Kidney (tissue), 14 donors: ENCODE measurements around the gene GNAT2. TPM values are rescaled to one million over a fixed set of nuclear protein-coding genes. Genes with fewer than 3 reads are reported as not detected.
A peak's percentile ranks its signal among the peaks of the same experiment; 100 is the strongest.

ENCODE experiments used
- DNase-seq, 5 donors: peaks; one replicate each; pipeline ENCODE4 v3.0.0-alpha.2; 2013 to 2020
- FAIRE-seq: peaks from 2 replicates; lab custom pipeline; 2012; peaks lifted over from hg19 to GRCh38; lab: Jason Lieb, UNC
- H3K27ac ChIP-seq, 2 donors: one replicate each; pipeline ENCODE4 v1.7.0; 2013; ENCODE audit warnings: low read depth in 2 of 2, low read length in 2 of 2, inconsistent platforms in 1 of 2
- H3K27me3 ChIP-seq: one replicate; pipeline ENCODE4 v1.7.1; 2013; ENCODE audit warnings: low read length, inconsistent platforms; ENCODE audit not compliant: control insufficient read depth, insufficient read depth
- H3K36me3 ChIP-seq, 3 donors: one replicate each; pipeline versions ENCODE4 v1.7.0 to v1.7.1; 2013; ENCODE audit warnings: low read length in 3 of 3, control low read depth in 1 of 3, inconsistent platforms in 1 of 3; ENCODE audit not compliant: insufficient read depth in 3 of 3, control insufficient read depth in 2 of 3
- H3K4me1 ChIP-seq, 3 donors: one replicate each; pipeline versions ENCODE4 v1.7.0 to v1.7.1; 2013; ENCODE audit warnings: low read length in 3 of 3, inconsistent platforms in 1 of 3, low read depth in 1 of 3; ENCODE audit not compliant: control insufficient read depth in 2 of 3, insufficient read depth in 2 of 3
- H3K4me3 ChIP-seq, 3 donors: one replicate each; pipeline versions ENCODE4 v1.7.0 to v1.8.1; 2013; ENCODE audit warnings: low read length in 3 of 3, control low read depth in 1 of 3, inconsistent platforms in 1 of 3
- H3K9ac ChIP-seq, 3 donors: one replicate each; pipeline versions ENCODE4 v1.7.0 to v1.7.1; 2013; ENCODE audit warnings: low read length in 3 of 3, control low read depth in 1 of 3, inconsistent platforms in 1 of 3
- H3K9me3 ChIP-seq, 3 donors: one replicate each; pipeline versions ENCODE4 v1.7.0 to v1.7.1; 2013; ENCODE audit warnings: low read length in 3 of 3, control low read depth in 1 of 3, inconsistent platforms in 1 of 3; ENCODE audit not compliant: control insufficient read depth in 2 of 3, insufficient read depth in 1 of 3
- intact Hi-C: fragments of 100-400 bp; cut with DNase I; formaldehyde crosslinking; loops from one replicate; pipeline ENCODE4 v1.11.1; 2022
- polyA plus RNA-seq: library from polyadenylated mRNA; stranded (reverse); fragments of 350-450 nt; fragmentation: Illumina TruSeq; extraction: RNeasy Lipid Tissue Mini Kit (QIAGEN cat#74804); gene quantifications from one replicate; pipeline ENCODE4 v1.2.3, GENCODE V29; 2014; ENCODE audit warnings: low read depth, low replicate concordance; ENCODE audit not compliant: insufficient read depth
- total RNA-seq: library from RNA; stranded (reverse); fragmentation: NEBNext Ultra II Directional; extraction: Animal tissue kit (Norgen Biotek cat#: 25700); gene quantifications from one replicate; pipeline ENCODE4 v1.2.1, GENCODE V29; 2021
- TF ChIP-seq, protein P1 (sequence below): IDR thresholded peaks from 3 replicates; pipeline ENCODE4 v1.5.1; 2012; ENCODE audit warnings: mild to moderate bottlenecking, moderate library complexity, borderline replicate concordance; ENCODE audit not compliant: insufficient read depth; ENCODE audit errors: extremely low read depth
- donor health status: control.
- donor health status: control.
- donor health status: control.
- donor health status: control.
- donor health status: control.
- donor health status: DM: yes; HTN: yes; CAD: no.
- donor health status: Normal renal cell carcinoma (clear cell type).

Gene GNAT2
- total and polyA plus RNA-seq, 2 donors from 2014 or later = not detected

DNA sequence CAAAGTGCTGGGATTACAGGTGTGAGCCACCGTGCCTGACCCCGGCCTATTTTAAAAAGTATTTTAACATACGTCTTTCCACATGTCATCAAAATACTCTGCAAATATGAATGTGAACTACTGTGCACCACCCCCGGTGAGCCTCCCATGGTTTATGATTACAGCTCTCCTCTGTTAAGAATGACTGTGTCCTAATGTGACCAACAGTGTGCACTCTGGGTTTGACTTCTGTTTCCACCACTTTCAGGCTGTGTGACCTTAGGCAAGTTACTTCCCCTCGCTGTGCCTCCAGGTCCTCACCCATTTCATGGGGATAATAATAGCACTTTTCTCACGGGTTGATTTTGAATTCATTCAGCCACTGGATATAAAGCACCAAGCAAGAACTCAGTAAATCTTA lies 14.9 kb upstream of the GNAT2 start:
- H3K27ac ChIP-seq = no peak overlapping the region
- intact Hi-C loops = no loop called here
- H3K9ac ChIP-seq = no peak overlapping the region
- no peaks in the 10 kb centered on the region for H3K27me3 ChIP-seq
- no peaks in the 10 kb centered on the region for H3K9me3 ChIP-seq
- H3K4me1 ChIP-seq = peaks cover 0 to 4% (median 4%) of the 10 kb centered on the region in 3 donors
- no peak for FAIRE-seq
- peaks cover 0 to 13% (median 7%) of the 10 kb centered on the region in 3 donors for H3K36me3 ChIP-seq
- DNase-seq = no peak
- TF ChIP-seq, protein P1, sequence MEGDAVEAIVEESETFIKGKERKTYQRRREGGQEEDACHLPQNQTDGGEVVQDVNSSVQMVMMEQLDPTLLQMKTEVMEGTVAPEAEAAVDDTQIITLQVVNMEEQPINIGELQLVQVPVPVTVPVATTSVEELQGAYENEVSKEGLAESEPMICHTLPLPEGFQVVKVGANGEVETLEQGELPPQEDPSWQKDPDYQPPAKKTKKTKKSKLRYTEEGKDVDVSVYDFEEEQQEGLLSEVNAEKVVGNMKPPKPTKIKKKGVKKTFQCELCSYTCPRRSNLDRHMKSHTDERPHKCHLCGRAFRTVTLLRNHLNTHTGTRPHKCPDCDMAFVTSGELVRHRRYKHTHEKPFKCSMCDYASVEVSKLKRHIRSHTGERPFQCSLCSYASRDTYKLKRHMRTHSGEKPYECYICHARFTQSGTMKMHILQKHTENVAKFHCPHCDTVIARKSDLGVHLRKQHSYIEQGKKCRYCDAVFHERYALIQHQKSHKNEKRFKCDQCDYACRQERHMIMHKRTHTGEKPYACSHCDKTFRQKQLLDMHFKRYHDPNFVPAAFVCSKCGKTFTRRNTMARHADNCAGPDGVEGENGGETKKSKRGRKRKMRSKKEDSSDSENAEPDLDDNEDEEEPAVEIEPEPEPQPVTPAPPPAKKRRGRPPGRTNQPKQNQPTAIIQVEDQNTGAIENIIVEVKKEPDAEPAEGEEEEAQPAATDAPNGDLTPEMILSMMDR = no peak
- H3K4me3 ChIP-seq = no peak overlapping the region

DNA sequence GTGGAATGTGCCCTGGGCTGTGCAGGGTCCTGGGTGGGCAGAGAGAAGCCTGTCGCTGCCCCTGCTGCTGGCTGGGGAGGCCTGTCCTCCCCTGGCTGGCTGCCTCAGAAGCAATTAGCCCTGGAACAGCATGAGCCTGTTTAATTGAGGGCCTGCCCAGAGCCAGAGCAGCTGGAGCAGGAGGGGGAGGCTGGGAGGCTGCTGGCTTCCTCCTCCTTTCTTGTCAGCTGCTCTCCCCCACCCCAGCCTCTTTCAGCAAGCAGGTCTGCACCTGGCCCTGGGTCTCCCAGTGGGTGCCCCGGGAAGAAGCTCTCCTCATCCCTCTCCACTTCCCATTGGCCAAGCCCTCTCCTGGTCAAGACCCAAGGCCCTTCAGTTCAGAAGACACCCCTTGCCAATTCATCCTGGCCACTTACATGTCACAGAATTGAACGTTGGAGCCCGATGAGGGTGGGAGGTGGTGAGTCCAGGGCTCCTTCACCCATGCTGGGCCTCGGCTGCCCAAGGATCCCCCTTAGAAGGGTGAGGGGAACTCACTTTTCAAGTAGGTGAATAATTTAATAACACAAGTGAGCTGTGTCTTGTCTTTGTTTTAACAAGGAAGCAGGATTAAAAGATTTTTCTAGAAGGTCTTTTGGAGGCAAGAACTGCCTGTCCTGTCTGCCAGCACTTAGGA lies 13.4 kb upstream of the GNAT2 start:
- FAIRE-seq (no peak), DNase-seq (peak in 3 of 5 donors; percentile 68 to 77 (median 72))
- H3K36me3 ChIP-seq = peaks cover 2 to 26% (median 15%) of the 10 kb centered on the region in 3 donors
- no peak overlapping the region for H3K9ac ChIP-seq
- intact Hi-C loops = no loop called here
- peaks cover 0 to 4% (median 4%) of the 10 kb centered on the region in 3 donors for H3K4me1 ChIP-seq
- TF ChIP-seq, protein P1 = no peak
- no peak overlapping the region for H3K27ac ChIP-seq
- no peak overlapping the region for H3K4me3 ChIP-seq
- H3K27me3 ChIP-seq = no peaks in the 10 kb centered on the region
- H3K9me3 ChIP-seq = no peaks in the 10 kb centered on the region

DNA sequence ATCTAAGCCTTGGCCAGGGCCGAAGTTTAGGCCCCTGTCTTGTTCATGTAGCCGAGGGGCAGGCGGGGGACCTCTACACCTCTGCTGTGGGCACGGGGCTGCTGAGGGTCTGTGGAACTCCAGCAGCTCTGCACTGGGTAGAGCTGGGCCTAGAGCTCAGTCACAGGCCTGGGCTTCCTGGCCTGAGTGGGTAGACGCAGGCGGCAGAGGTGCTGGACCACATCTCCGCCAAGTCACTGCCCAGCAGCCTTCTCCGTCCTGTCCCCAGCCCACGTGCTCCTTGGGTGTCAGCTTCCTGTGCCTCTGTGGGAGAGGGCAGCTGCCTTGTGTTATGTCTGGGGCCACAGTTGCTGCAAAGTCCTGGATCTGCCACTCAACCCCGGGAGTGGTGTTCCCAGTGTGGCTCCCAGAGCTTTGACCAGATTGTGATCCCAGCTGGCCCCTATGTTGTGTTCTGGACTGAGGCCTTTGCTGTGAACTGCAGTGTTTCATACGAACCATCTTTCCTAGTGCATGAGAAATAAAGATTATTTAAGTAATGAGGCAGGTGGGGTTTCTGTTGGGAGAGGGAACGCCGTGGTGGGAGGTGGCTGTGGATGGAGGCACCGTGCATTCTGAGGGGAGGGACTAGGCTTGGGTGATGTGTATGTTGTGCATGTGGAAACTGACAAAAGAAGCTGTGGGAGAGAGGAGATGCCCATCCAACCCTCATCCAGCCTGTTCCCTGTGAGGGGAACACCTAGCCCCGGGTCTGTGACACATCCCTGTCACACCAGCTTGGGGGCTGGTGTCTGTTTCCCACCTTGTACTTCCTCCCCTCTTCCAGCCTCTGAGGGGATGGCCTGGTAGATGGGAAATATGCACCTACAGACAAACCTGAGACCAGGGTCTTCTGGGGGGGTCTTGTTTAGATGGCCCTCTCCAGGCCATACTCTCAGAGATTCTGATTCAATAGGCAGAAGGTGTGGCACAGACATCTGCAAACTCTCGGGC lies 12.4 kb upstream of the GNAT2 start:
- no peak for FAIRE-seq
- peaks cover 2 to 36% (median 17%) of the 10 kb centered on the region in 3 donors for H3K36me3 ChIP-seq
- H3K4me3 ChIP-seq = no peak overlapping the region
- H3K9ac ChIP-seq = no peak overlapping the region
- no peak overlapping the region for H3K27ac ChIP-seq
- peaks cover 0 to 4% (median 4%) of the 10 kb centered on the region in 3 donors for H3K4me1 ChIP-seq
- no peaks in the 10 kb centered on the region for H3K27me3 ChIP-seq
- intact Hi-C loops = no loop called here
- TF ChIP-seq, protein P1 = no peak
- peak in 1 of 5 donors; percentile 67 for DNase-seq
- no peaks in the 10 kb centered on the region for H3K9me3 ChIP-seq
